C4-2B (cell line): ENCODE results near the gene CFD.

Experiments used
- ZFX ChIP-seq: fragments of 450-650 bp; IDR thresholded peaks from 2 replicates; pipeline ENCODE4 v1.6.1; 2017
- TF ChIP-seq, protein P1 (sequence below): fragments of 450-650 bp; conservative IDR thresholded peaks from 2 replicates; pipeline ENCODE4 v1.5.1; 2017; ENCODE audit warnings: mild to moderate bottlenecking

DNA sequence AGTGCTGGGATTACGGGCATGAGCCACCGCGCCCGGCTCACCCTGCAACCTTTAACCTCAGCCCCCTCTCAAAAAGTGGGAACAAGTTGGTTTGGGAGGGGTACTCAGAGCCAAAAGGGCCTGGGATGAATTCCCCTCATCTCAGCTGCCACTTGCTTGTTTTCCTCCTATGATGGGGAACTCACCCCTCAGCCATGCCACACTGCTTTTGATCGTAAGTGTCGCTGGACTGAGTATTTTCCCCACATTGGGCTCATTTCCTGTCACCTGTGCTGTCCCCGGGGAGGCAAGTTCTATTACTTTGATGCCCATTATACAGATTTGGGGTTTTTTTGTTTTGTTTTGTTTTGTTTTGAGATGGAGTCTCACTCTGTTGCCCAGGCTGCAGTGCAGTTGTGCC is 47.0 kb downstream of the CFD start:
- TF ChIP-seq, protein P1, sequence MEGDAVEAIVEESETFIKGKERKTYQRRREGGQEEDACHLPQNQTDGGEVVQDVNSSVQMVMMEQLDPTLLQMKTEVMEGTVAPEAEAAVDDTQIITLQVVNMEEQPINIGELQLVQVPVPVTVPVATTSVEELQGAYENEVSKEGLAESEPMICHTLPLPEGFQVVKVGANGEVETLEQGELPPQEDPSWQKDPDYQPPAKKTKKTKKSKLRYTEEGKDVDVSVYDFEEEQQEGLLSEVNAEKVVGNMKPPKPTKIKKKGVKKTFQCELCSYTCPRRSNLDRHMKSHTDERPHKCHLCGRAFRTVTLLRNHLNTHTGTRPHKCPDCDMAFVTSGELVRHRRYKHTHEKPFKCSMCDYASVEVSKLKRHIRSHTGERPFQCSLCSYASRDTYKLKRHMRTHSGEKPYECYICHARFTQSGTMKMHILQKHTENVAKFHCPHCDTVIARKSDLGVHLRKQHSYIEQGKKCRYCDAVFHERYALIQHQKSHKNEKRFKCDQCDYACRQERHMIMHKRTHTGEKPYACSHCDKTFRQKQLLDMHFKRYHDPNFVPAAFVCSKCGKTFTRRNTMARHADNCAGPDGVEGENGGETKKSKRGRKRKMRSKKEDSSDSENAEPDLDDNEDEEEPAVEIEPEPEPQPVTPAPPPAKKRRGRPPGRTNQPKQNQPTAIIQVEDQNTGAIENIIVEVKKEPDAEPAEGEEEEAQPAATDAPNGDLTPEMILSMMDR = no peak
- TF ChIP-seq ZFX = no peak
